ENCODE results near the gene DONSON.
"Not testable (repeated sequence)": the region's sequence is repeated elsewhere in the genome, so short reads cannot be mapped to it uniquely, and the experiment has no call there.

The DONSON gene, protein sequence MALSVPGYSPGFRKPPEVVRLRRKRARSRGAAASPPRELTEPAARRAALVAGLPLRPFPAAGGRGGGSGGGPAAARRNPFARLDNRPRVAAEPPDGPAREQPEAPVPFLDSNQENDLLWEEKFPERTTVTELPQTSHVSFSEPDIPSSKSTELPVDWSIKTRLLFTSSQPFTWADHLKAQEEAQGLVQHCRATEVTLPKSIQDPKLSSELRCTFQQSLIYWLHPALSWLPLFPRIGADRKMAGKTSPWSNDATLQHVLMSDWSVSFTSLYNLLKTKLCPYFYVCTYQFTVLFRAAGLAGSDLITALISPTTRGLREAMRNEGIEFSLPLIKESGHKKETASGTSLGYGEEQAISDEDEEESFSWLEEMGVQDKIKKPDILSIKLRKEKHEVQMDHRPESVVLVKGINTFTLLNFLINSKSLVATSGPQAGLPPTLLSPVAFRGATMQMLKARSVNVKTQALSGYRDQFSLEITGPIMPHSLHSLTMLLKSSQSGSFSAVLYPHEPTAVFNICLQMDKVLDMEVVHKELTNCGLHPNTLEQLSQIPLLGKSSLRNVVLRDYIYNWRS

GRCh38 chr21:33588485-33589335 lies at the start of gene DONSON:
DONSON (minus strand) TSS chr21:33588684; CDS start chr21:33588641, 43 bp downstream.
- DNase-seq (ENCODE audit: low read depth): peak; percentile 76

DNA sequence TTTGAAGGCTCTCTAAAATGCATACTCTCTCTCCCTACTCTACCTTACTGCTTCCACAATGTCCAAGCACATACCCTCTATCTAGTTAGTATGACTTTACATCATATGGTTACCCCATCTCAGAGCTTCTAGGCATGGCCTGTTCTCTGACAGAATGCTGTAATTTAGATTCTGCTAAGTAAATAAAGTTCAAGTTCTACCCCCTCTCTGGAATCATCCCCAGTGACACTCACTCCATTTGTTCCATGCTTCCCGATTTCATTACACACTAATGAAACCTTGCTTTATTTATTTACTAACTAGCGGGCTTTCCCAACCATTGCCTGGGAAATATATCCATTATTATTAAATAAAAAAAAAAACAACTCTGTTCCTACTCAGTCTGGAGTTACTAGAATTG lies 45.8 kb upstream of the DONSON start:
- no peak for DNase-seq (ENCODE audit: low read depth)

DNA sequence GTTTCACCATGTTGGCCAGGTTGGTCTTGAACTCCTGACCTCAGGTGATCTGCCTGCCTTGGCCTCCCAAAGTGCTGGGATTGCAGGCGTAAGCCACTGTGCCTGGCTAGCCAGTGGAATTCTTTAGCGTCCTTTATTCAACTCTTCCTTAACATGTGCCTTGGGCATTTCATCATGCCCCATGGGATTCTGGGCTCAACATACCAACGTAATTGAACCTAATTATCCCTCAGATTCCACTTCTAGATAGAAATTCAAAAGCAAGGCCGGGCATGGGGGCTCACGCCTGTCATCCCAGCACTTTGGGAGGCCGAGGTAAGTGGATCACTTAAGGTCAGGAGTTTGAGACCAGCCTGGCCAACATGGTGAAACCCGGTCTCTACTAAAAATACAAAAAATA lies 37.7 kb upstream of the DONSON start:
- DNase-seq (ENCODE audit: low read depth): not testable (repeated sequence)

- DNase-seq (ENCODE audit: low read depth): no peak
Observed at GRCh38 chr21:33622253-33622652, 33.8 kb upstream of the DONSON start.

DNA sequence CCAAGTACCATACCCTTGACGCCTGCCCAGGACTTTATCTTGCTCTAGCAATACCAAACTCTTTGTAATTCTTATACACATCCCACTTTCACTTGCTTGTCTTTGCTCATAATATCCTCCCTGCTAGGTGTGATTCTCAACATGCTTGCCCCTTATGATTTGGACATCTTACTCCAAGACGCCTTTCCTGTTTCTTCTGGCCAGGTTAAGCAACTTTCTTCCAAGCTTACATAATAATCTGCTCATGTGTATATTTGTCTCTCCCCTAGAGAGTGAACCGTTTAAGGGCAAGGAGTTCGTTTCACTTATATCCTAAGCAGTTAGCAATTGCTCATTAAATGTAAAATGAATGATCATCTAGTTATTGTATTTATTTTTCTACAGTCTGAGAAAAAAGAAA lies 31.2 kb upstream of the DONSON start:
- no peak for DNase-seq (ENCODE audit: low read depth)

- DNase-seq (ENCODE audit: low read depth): no peak
Observed at GRCh38 chr21:33618407-33618806, 29.9 kb upstream of the DONSON start.

- not testable (repeated sequence) for DNase-seq (ENCODE audit: low read depth)
Observed at GRCh38 chr21:33617565-33617964, 29.1 kb upstream of the DONSON start.

DNA sequence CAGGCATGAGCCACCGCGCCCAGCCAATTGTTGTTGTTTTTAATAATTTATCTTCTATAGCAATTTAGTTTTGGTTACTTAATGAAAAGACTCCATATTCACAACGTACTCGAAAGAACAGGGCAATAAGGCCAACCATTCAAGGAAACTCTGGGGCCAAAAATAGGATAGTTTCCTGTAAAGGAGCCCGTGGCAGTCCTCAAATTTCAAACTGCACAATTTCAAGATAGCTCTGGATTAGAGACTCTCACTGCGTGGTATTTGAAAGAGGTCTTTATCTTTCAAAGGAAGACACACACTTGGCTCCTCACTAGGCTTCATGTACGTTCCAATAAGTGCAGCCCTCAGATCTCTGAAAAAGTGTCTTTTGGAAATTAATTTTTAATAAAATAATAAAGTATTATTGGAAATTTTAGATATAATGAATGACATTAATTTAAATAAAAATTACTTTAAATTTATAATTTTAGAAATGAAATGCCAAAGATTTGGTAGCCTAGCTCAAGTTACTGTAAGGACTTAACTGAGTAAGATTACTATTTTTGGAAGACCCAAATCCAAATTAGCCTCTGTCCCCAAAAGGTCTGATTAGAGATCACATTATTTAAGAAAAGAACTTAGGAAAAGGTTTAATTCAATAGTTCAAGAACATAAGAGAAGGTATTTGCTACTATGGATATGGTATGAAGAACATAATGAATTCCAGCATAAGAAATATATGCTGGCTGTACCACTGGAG lies 22.7 kb upstream of the DONSON start:
- DNase-seq (ENCODE audit: low read depth): no peak

DNA sequence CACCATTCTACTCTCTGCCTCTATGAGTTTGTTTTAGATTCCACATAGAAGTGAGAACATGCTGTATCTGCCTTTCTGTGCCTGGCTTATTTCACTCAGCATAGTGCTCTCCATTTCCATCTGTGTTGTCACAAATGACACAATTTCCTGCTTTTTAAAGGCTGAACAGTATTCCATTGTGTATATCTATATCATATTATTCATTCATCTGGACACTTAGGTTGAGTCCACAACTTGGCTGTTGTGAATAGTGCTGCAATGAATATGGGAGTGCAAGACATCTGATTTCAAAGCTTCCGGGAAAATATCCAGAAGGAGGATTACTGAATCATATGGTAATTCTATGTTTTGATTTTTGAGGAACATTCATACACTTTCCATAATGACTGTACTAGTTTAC lies 20.1 kb upstream of the DONSON start:
- DNase-seq (ENCODE audit: low read depth): no peak

- no peak for DNase-seq (ENCODE audit: low read depth)
Observed at GRCh38 chr21:33598051-33598450, 9.6 kb upstream of the DONSON start.

- peak; percentile 5 for DNase-seq (ENCODE audit: low read depth)
Observed at GRCh38 chr21:33587792-33588484, 546 bp downstream of the DONSON start.

GRCh38 chr21:33586927-33587326 lies 1.6 kb downstream of the DONSON start:
- no peak for DNase-seq (ENCODE audit: low read depth)

DNA sequence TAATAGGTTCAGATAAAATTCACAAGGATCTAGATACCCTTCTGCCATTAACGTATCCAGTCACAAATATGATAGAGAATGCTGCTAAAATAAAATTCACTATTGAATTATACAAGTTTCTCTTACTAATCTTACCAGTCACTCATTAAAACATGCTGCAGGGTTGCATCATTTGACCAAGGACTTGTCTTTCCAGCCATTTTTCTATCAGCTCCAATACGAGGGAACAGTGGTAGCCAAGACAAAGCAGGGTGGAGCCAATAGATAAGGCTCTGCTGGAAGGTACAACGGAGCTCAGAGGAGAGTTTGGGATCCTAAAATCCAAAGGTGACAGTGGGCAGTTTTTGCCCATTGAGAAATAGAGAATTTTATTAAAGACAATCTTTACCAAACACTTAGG lies 4.0 kb downstream of the DONSON start:
- DNase-seq (ENCODE audit: low read depth): no peak

- DNase-seq (ENCODE audit: low read depth): no peak
Observed at GRCh38 chr21:33578959-33579542, 9.4 kb downstream of the DONSON start.

DNA sequence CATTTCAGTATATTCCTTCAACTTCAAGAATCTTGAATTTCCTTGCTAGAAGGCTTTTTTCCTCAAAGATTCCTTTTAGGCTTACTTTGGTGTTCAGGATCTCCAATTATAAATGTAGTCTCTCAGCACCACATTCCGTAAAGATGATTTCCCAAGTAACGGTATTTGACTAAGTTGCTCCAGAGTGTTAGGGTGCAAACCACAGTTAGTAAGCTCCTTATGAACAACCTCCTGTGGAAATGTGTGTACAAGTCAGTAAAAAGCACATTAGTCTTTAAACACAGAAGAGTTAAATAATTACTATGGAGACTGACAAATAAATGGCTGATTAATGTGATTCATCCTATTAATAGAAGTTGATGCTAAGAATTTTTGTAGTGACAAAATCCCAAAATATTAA lies 10.3 kb downstream of the DONSON start:
- no peak for DNase-seq (ENCODE audit: low read depth)

DNA sequence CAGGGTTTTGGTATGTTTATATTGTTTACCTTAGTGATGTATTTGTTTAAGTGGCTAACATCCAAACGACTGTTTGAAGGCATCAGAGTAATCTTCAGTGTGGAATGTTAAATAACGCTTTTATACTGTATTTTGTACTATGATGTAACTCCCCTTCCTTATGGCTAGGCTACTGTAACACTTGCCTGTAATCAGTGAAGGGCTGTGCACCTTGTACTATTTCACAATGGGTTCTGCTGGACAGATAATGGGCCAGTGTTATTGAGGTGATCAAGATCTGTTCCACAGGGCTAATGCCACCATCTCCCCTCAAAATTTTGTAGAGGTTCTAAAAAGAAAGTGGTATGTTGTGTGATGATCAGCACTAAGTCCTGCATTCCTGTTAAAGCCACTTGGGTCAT lies 11.7 kb downstream of the DONSON start:
- DNase-seq (ENCODE audit: low read depth): not testable (repeated sequence)

DNA sequence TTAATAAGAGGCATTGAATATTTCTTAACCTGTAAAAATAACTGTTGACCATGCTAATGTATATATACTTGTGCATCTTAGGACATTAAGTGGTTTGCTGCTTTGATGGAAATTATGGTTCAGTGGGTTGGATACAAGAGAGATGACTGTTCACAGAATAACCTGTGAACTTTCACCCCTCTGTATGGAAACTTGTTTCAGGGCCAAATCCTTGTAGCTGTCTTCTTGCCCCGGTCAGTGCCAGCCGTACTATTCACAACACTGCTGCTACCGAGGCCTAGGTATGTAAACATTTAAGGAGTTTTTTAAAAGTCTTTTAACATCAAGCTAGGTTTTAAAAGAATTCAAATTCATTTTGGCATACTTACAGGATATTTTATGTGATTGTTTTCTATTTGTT lies 16.1 kb downstream of the DONSON start:
- no peak for DNase-seq (ENCODE audit: low read depth)

DNA sequence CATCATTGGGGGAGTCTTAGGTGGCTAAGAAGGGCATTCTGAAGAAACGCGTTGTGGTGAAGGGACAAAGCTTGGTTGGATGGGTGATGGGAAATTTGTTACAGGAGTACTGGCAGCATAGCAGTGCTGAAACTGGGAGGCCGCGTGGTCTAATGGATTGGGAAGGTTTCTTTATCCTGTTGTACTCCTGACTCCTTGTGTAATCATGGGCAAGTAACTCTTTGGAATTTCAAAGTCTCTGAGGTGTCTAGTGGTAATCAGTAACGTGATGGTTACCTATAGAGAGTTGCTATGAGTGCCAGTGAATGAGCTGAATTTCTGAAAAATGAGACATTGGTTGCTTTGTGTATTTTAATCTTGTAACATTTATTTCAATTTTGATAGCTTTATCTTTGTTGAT lies 18.5 kb downstream of the DONSON start:
- DNase-seq (ENCODE audit: low read depth): no peak

DNA sequence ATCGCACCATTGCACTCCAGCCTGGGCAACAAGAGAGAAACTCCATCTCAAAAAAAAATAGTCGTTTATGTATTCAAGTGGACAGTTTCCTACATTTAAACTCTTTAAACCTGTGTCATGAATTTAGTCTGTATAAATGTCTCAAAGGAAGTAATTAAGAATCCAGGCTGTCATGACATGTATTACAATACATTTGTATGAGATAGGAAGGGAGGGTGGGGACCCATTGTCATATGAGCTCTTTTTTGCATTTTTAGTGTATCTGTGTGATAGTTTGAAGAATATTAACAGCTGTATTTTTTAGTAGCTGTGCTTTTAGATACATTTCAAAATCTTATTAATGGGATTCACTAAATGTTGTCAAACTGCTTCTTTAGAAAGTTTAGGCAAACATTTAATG lies 20.0 kb downstream of the DONSON start:
- DNase-seq (ENCODE audit: low read depth): no peak

DNA sequence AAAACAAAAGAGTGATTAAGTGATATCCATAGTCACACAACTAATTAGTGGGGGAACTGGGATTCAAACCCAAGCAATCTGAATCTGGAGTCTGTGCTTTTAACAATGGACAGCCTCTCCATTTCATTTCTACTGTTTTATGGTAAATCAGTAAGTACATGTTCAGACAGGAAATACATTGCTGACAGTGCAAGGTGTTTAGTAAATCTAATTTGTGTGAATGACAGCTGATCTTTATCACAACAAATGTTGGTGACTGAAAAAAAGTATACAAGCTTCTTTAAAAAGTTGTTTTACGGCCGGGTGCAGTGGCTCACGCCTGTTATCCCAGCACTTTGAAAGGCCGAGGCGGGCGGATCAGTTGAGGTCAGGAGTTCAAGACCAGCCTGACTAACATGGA lies 20.6 kb downstream of the DONSON start:
- DNase-seq (ENCODE audit: low read depth): no peak

DNA sequence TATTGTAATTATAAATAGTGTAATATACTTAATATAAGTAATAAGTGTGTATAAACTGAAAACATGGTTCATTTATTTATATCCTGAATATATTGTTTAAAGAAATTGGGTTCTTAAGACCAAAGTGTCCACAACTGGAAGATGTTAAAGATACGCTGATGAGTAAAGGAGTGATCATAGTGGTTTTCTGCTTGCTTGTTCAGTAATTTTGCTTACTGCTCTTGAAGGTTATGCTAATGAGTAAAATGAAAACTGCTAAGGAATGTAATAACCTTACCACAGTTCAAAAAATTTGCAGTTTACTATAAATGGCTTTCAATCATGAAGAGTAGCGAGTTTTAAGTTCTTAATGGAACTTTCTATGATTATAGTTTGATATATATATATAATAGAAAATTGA lies 22.0 kb downstream of the DONSON start:
- DNase-seq (ENCODE audit: low read depth): no peak
